ENCODE measurements around the gene LCLAT1. TPM values are rescaled to one million over a fixed set of nuclear protein-coding genes. Genes with fewer than 3 reads are reported as not detected.
"Not testable (repeated sequence)": the region's sequence is repeated elsewhere in the genome, so short reads cannot be mapped to it uniquely, and the experiment has no call there.

The LCLAT1 gene
- polyA plus RNA-seq, 1 of the 3 experiments (the other 2 are of a cell fraction), result 6.9 TPM

- H4K20me1 ChIP-seq (ENCODE audit: insufficient read depth); H3K27ac ChIP-seq (ENCODE audit: low read depth in 2 of 2, low read length in 1 of 2); H3K9me2 ChIP-seq; DNase-seq; H3K4me3 ChIP-seq (ENCODE audit: low read depth in 2 of 2, low read length in 1 of 2); POLR2A ChIA-PET; H3K9me3 ChIP-seq; H2AFZ ChIP-seq (ENCODE audit: low read depth); CTCF ChIA-PET; H3F3A ChIP-seq (replicated peaks; ENCODE audit: insufficient read depth); H3K36me3 ChIP-seq (replicated peaks in 1 of 2; ENCODE audit: control insufficient read depth in 1 of 2, insufficient read depth in 2 of 2, low read length in 1 of 2); H3K9ac ChIP-seq; H3K4me2 ChIP-seq; H3K27me3 ChIP-seq (ENCODE audit: insufficient read depth): not testable (repeated sequence)
- 89% methylated on average over 5 of the region's 5 CpGs for WGBS (ENCODE audit: low lambda C conversion rate)
- H3K79me2 ChIP-seq (ENCODE audit: insufficient read depth), result peaks cover 37% of the 10 kb centered on the region
- peaks cover 13 to 35% of the 10 kb centered on the region in 2 experiments; a peak in 3 of 4 replicates for H3K4me1 ChIP-seq (ENCODE audit: control insufficient read depth in 1 of 2, insufficient read depth in 2 of 2, low read depth in 1 of 2, low read length in 1 of 2)
Measured at GRCh38 chr2:30513649-30514048, 66.6 kb downstream of the LCLAT1 start.

GRCh38 chr2:30514134-30514847 lies 67.2 kb downstream of the LCLAT1 start:
- Histone ChIP-seq H3K36me3 (replicated peaks in 1 of 2; ENCODE audit: control insufficient read depth in 1 of 2, insufficient read depth in 2 of 2, low read length in 1 of 2) (peaks cover 0 to 2% of the 10 kb centered on the region in 2 experiments), H3F3A (replicated peaks; ENCODE audit: insufficient read depth) (peaks cover 4% of the 10 kb centered on the region), H3K27me3 (ENCODE audit: insufficient read depth) (no peaks in the 10 kb centered on the region), H2AFZ (ENCODE audit: low read depth) (no peak overlapping the region), H3K9me2 (no peaks in the 10 kb centered on the region), H3K9me3 (no peaks in the 10 kb centered on the region), H3K27ac (ENCODE audit: low read depth in 2 of 2, low read length in 1 of 2) (peak overlapping the region in 1 of 2 experiments; percentile 76; a peak in 2 of 4 replicates), H3K79me2 (ENCODE audit: insufficient read depth) (peaks cover 30% of the 10 kb centered on the region), H3K9ac (no peak overlapping the region), H4K20me1 (ENCODE audit: insufficient read depth) (0 out of 2 replicates have a peak, but pooled peaks cover 4% of the 10 kb centered on the region), H3K4me2 (peak overlapping the region; percentile 9; the same call in 1 of the 2 replicates), H3K4me3 (ENCODE audit: low read depth in 2 of 2, low read length in 1 of 2) (no peak overlapping the region), H3K4me1 (ENCODE audit: control insufficient read depth in 1 of 2, insufficient read depth in 2 of 2, low read depth in 1 of 2, low read length in 1 of 2) (peaks cover 13 to 35% of the 10 kb centered on the region in 2 experiments; a peak in 3 of 4 replicates)
- DNase-seq, result peak; percentile 62
- POLR2A ChIA-PET, result no interaction called here
- WGBS (ENCODE audit: low lambda C conversion rate), result 38% methylated on average over 2 of the region's 2 CpGs
- CTCF ChIA-PET, result no interaction called here
- TF ChIP-seq ELF1 (IDR thresholded peaks at IDR 0.05) (no peak), SMC3 (IDR thresholded peaks at IDR 0.05; ENCODE audit: low read depth, low read length) (no peak), FOSL2 (IDR thresholded peaks at IDR 0.05; ENCODE audit: borderline replicate concordance, low read depth) (0 out of 2 replicates have a peak, but pooled peaks have one; percentile 1), FOXM1 (IDR thresholded peaks at IDR 0.05; ENCODE audit: low read depth) (no peak), MAX (IDR thresholded peaks at IDR 0.05; ENCODE audit: low read depth) (no peak), GABPA (IDR thresholded peaks at IDR 0.05; ENCODE audit: low read depth) (no peak), TCF12 (IDR thresholded peaks at IDR 0.05) (peak; percentile 10; the same call in 1 of the 2 replicates), IRF3 (IDR thresholded peaks at IDR 0.05; ENCODE audit: low read depth, low read length) (no peak), YY1 (IDR thresholded peaks at IDR 0.05; ENCODE audit: low read depth) (no peak), SIN3A (IDR thresholded peaks at IDR 0.05; ENCODE audit: borderline replicate concordance, low read depth, low read length) (no peak), RCOR1 (IDR thresholded peaks at IDR 0.05; ENCODE audit: low read length) (peak; percentile 61; the same call in 1 of the 2 replicates), NRF1 (IDR thresholded peaks at IDR 0.05; ENCODE audit: low read depth, low read length) (no peak), CTCF (IDR thresholded peaks at IDR 0.05) (no peak), ZBTB33 (IDR thresholded peaks at IDR 0.05; ENCODE audit: borderline replicate concordance, low read depth) (no peak), GATA2 (CRISPR knock-in tag; IDR thresholded peaks at IDR 0.05) (no peak), RAD21 (IDR thresholded peaks at IDR 0.05; ENCODE audit: low read length) (peak; percentile 33; the same call in 1 of the 2 replicates), CHD2 (IDR thresholded peaks at IDR 0.05; ENCODE audit: low read length, partially characterized antibody) (peak; percentile 19), FOXJ3 (CRISPR knock-in tag; IDR thresholded peaks at IDR 0.05) (no peak), TAF1 (IDR thresholded peaks at IDR 0.05; ENCODE audit: borderline replicate concordance, low read depth, low read length) (no peak), JUND (IDR thresholded peaks at IDR 0.05) (no peak)
